ENCODE results near the gene FRMD7.

The FRMD7 gene

GRCh38 chrX:132046533-132046932 lies 81.3 kb downstream of the FRMD7 start (continued):
- TF ChIP-seq ZBTB49 (tag by site-specific recombination; IDR thresholded peaks at IDR 0.05; ENCODE audit: low read depth) = no peak
- TF ChIP-seq ZNF280C (tag by site-specific recombination; IDR thresholded peaks at IDR 0.05) = no peak
- TF ChIP-seq ZNF112 (tag by site-specific recombination; IDR thresholded peaks at IDR 0.05) = no peak
- no peak for TF ChIP-seq ZBTB26 (tag by site-specific recombination; optimal IDR thresholded peaks at IDR 0.05)
- no peak for TF ChIP-seq ZNF423 (tag by site-specific recombination; IDR thresholded peaks at IDR 0.05)

- ChIA-PET POLR2A (interaction anchor here (1.0 kb wide), 1 partner anchor 21 kb away, joined by 4 read pairs; no protein-coding TSS in a partner anchor), CTCF (interaction anchor here (0.7 to 1.6 kb wide), 6 partner anchors 9 to 379 kb away, joined by 3 to 8 read pairs (median 4); no protein-coding TSS in a partner anchor)
- H3K4me3 ChIP-seq (ENCODE audit: low read depth, low read length) = no peak overlapping the region
- H3K27ac ChIP-seq (ENCODE audit: extremely low read depth, low read depth, low read length) = no peak overlapping the region
- H3K9me3 ChIP-seq (ENCODE audit: control insufficient read depth, insufficient read depth, low read depth, low read length) = no peaks in the 10 kb centered on the region
- peaks cover 11% of the 10 kb centered on the region; the same call in 1 of the 2 replicates for H3K4me1 ChIP-seq (ENCODE audit: control insufficient read depth, insufficient read depth, low read length)
- H3K36me3 ChIP-seq (ENCODE audit: control insufficient read depth in 2 of 2, insufficient read depth in 1 of 2, low read length in 2 of 2) = no peaks in the 10 kb centered on the region
- TF ChIP-seq ZBTB20 (tag by site-specific recombination; IDR thresholded peaks at IDR 0.05) (no peak), ZNF639 (tag by site-specific recombination; IDR thresholded peaks at IDR 0.05) (no peak), WT1 (tag by site-specific recombination; IDR thresholded peaks at IDR 0.05) (no peak), PRDM1 (tag by site-specific recombination; IDR thresholded peaks at IDR 0.05) (no peak), ZNF518A (tag by site-specific recombination; conservative IDR thresholded peaks at IDR 0.05; ENCODE audit: low read depth) (no peak), ZFP69B (tag by site-specific recombination; IDR thresholded peaks at IDR 0.05) (no peak), ZNF433 (tag by site-specific recombination; IDR thresholded peaks at IDR 0.05; ENCODE audit: low read depth) (no peak), ZNF449 (tag by site-specific recombination; IDR thresholded peaks at IDR 0.05) (no peak)
Observed at GRCh38 chrX:132045456-132045855, 82.4 kb downstream of the FRMD7 start.
